GM19397 (cell line): ENCODE data around the gene PLXNA4.
"Not testable (repeated sequence)": the region's sequence is repeated elsewhere in the genome, so short reads cannot be mapped to it uniquely, and the experiment has no call there.

Experiments used
- ATAC-seq: cut with Tn5 transposase; IDR thresholded peaks from one replicate; pipeline ENCODE4 v1.9.1; 2021; ENCODE audit warnings: mild to moderate bottlenecking, moderate library complexity; ENCODE audit not compliant: unreplicated experiment

Gene PLXNA4

GRCh38 chr7:132398253-132398925 is 177.9 kb downstream of the PLXNA4 start:
- no peak for ATAC-seq

GRCh38 chr7:132397070-132397469 is 179.2 kb downstream of the PLXNA4 start:
- ATAC-seq: no peak

GRCh38 chr7:132395361-132395760 is 180.9 kb downstream of the PLXNA4 start:
- ATAC-seq: no peak

- ATAC-seq: no peak
Observed at GRCh38 chr7:132394283-132395198, 181.7 kb downstream of the PLXNA4 start.

- ATAC-seq: no peak
Observed at GRCh38 chr7:132393789-132394261, 182.4 kb downstream of the PLXNA4 start.

GRCh38 chr7:132392713-132393112 is 183.6 kb downstream of the PLXNA4 start:
- no peak for ATAC-seq

- no peak for ATAC-seq
Observed at GRCh38 chr7:132390705-132391104, 185.6 kb downstream of the PLXNA4 start.

- not testable (repeated sequence) for ATAC-seq
Observed at GRCh38 chr7:132390049-132390448, 186.2 kb downstream of the PLXNA4 start.

GRCh38 chr7:132388688-132389087 is 187.6 kb downstream of the PLXNA4 start:
- no peak for ATAC-seq

GRCh38 chr7:132387596-132387995 is 188.7 kb downstream of the PLXNA4 start:
- ATAC-seq: no peak

- no peak for ATAC-seq
Observed at GRCh38 chr7:132386201-132386681, 190.0 kb downstream of the PLXNA4 start.

GRCh38 chr7:132383962-132384361 is 192.3 kb downstream of the PLXNA4 start:
- ATAC-seq: no peak

- no peak for ATAC-seq
Observed at GRCh38 chr7:132381742-132382472, 194.4 kb downstream of the PLXNA4 start.

- ATAC-seq: no peak
Observed at GRCh38 chr7:132380059-132380458, 196.2 kb downstream of the PLXNA4 start.

- ATAC-seq: no peak
Observed at GRCh38 chr7:132379292-132379691, 197.0 kb downstream of the PLXNA4 start.

- ATAC-seq: no peak
Observed at GRCh38 chr7:132377703-132378584, 198.3 kb downstream of the PLXNA4 start.

GRCh38 chr7:132377015-132377414 is 199.3 kb downstream of the PLXNA4 start:
- ATAC-seq: no peak

- no peak for ATAC-seq
Observed at GRCh38 chr7:132376361-132377013, 199.8 kb downstream of the PLXNA4 start.

- ATAC-seq: no peak
Observed at GRCh38 chr7:132373879-132374278, 202.4 kb downstream of the PLXNA4 start.

GRCh38 chr7:132373041-132373440 is 203.2 kb downstream of the PLXNA4 start:
- ATAC-seq: no peak
